IPS-18a (cell line): ENCODE results near the gene ATP13A2.

Source experiments
- H3K27ac ChIP-seq: one replicate; pipeline ENCODE4 v1.5.1; 2013; ENCODE audit warnings: low read length
- H3K27me3 ChIP-seq: one replicate; pipeline ENCODE4 v1.6.1; 2013; ENCODE audit warnings: mild to moderate bottlenecking, low read length; ENCODE audit not compliant: control insufficient read depth, insufficient read depth
- H3K36me3 ChIP-seq: one replicate; pipeline ENCODE4 v1.6.1; 2013; ENCODE audit warnings: low read depth, low read length; ENCODE audit not compliant: control insufficient read depth
- H3K4me1 ChIP-seq: one replicate; pipeline ENCODE4 v1.6.1; 2013; ENCODE audit warnings: low read depth, low read length; ENCODE audit not compliant: control insufficient read depth
- H3K4me3 ChIP-seq: one replicate; pipeline ENCODE4 v1.5.1; 2013; ENCODE audit warnings: low read length
- H3K9ac ChIP-seq: one replicate; pipeline ENCODE4 v1.6.1; 2013; ENCODE audit warnings: mild to moderate bottlenecking, low read length, moderate library complexity
- H3K9me3 ChIP-seq: one replicate; pipeline ENCODE4 v1.6.1; 2013; ENCODE audit warnings: low read depth, low read length; ENCODE audit not compliant: control insufficient read depth

The ATP13A2 gene

DNA sequence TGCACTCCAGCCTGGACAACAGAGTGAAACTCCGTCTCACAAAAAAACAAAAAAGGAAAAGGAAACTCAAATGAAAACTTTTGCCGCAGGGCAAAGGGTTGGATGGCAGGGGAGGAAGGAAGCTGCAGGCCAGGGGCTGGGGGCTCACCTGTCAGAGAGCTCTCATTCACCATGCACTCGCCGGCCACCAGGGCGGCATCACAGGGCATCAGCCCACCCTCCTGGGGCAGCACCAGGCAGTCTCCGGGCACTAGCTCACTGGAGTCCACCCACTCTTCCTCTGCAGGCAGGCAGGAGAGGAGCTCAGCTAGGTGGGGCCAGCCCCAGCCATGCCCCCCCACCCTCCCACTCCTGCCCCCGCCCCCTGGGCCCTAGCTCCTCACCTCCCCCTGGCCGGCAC lies 11.9 kb downstream of the ATP13A2 start:
- H3K36me3 ChIP-seq: peaks cover 29% of the 10 kb centered on the region
- H3K27me3 ChIP-seq: no peaks in the 10 kb centered on the region

DNA sequence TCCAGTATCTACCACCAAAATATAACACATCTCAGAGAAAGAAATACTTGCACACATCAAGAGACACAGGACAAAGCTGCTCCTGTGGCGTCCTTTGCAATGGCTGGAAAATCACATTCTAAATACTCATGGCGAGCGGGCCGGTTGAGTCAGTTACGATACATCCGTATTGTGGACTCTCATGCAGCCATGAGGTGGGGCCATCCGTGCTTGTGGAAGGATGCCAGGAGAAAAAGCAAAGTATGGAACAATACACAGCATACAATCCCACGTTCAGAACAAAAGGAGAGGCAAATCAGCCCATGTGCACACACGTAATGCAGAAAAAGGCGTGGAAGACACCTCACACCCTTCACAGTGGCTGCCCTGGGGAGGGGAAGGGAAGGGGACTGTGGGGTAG lies 13.1 kb downstream of the ATP13A2 start:
- Histone ChIP-seq H3K27ac (no peak overlapping the region), H3K9me3 (no peaks in the 10 kb centered on the region)

More for the DNA sequence above, 11.9 kb downstream of the ATP13A2 start:
- Histone ChIP-seq H3K9me3 (no peaks in the 10 kb centered on the region), H3K4me1 (no peaks in the 10 kb centered on the region), H3K9ac (no peak overlapping the region), H3K4me3 (no peak overlapping the region), H3K27ac (no peak overlapping the region)

DNA sequence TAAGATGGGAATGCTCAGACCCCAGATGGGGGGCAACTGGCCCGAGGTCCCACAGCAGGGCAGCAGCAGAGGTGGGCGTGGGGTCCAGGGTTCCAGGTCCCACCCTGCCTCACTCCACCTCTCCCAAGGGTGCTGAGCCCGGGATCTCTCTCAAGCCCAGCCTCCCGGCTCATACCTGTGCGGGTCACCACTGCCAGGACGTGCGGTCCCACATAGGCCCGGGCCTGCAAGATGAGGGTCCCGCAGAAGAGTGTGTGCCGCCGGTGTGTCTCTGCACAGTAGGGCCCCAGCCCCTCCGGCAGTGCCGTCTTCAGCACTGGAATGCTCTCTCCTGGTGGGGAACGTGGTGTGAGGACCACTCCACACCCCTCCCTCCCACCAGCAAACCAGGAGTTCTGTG lies 14.9 kb downstream of the ATP13A2 start:
- no peak overlapping the region for H3K9ac ChIP-seq

More for the DNA sequence above, 13.1 kb downstream of the ATP13A2 start:
- Histone ChIP-seq H3K27me3 (no peaks in the 10 kb centered on the region), H3K36me3 (peaks cover 19% of the 10 kb centered on the region), H3K9ac (no peak overlapping the region), H3K4me3 (no peak overlapping the region), H3K4me1 (no peaks in the 10 kb centered on the region)

GRCh38 chr1:16993521-16994038 lies 18.1 kb downstream of the ATP13A2 start:
- no peaks in the 10 kb centered on the region for H3K27me3 ChIP-seq
- H3K9me3 ChIP-seq: no peaks in the 10 kb centered on the region
- no peak overlapping the region for H3K4me3 ChIP-seq
- no peak overlapping the region for H3K9ac ChIP-seq
- H3K36me3 ChIP-seq: peaks cover 13% of the 10 kb centered on the region
- H3K27ac ChIP-seq: no peak overlapping the region
- H3K4me1 ChIP-seq: no peaks in the 10 kb centered on the region

More for the DNA sequence above, 14.9 kb downstream of the ATP13A2 start:
- Histone ChIP-seq H3K36me3 (peaks cover 13% of the 10 kb centered on the region), H3K27ac (no peak overlapping the region), H3K27me3 (no peaks in the 10 kb centered on the region), H3K4me1 (no peaks in the 10 kb centered on the region), H3K4me3 (no peak overlapping the region), H3K9me3 (no peaks in the 10 kb centered on the region)

DNA sequence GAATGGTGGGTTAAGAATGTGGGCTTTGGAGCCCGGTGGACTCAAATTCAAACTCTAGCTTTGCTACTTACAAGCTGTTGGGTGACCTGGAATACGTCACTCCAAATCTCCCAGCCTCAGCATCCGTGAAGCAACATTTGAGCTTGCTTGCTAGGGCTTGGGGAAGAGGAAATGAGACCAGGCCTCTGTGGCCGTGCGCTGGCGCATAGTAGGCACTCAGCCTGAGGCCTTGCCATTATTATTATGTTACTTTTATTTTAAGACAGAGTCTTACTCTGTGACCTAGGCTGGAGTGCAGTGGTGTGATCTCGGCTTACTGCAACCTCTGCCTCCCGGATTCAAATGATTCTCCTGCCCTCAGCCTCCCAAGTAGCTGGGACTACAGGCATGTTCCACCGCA lies 19.1 kb downstream of the ATP13A2 start:
- H3K27ac ChIP-seq: no peak overlapping the region
- H3K9me3 ChIP-seq: no peaks in the 10 kb centered on the region
- H3K36me3 ChIP-seq: peaks cover 6% of the 10 kb centered on the region
- H3K4me1 ChIP-seq: no peaks in the 10 kb centered on the region
- no peak overlapping the region for H3K9ac ChIP-seq
- H3K4me3 ChIP-seq: no peak overlapping the region
- no peaks in the 10 kb centered on the region for H3K27me3 ChIP-seq

GRCh38 chr1:16992102-16992501 lies 19.6 kb downstream of the ATP13A2 start:
- Histone ChIP-seq H3K36me3 (peaks cover 6% of the 10 kb centered on the region), H3K9ac (no peak overlapping the region), H3K27ac (no peak overlapping the region), H3K27me3 (no peaks in the 10 kb centered on the region), H3K4me1 (no peaks in the 10 kb centered on the region), H3K4me3 (no peak overlapping the region), H3K9me3 (no peaks in the 10 kb centered on the region)

- Histone ChIP-seq H3K27me3 (no peaks in the 10 kb centered on the region), H3K9ac (no peak overlapping the region), H3K36me3 (peaks cover 6% of the 10 kb centered on the region), H3K27ac (no peak overlapping the region), H3K4me3 (no peak overlapping the region), H3K9me3 (no peaks in the 10 kb centered on the region), H3K4me1 (no peaks in the 10 kb centered on the region)
Observed at GRCh38 chr1:16991571-16991970, 20.2 kb downstream of the ATP13A2 start.

DNA sequence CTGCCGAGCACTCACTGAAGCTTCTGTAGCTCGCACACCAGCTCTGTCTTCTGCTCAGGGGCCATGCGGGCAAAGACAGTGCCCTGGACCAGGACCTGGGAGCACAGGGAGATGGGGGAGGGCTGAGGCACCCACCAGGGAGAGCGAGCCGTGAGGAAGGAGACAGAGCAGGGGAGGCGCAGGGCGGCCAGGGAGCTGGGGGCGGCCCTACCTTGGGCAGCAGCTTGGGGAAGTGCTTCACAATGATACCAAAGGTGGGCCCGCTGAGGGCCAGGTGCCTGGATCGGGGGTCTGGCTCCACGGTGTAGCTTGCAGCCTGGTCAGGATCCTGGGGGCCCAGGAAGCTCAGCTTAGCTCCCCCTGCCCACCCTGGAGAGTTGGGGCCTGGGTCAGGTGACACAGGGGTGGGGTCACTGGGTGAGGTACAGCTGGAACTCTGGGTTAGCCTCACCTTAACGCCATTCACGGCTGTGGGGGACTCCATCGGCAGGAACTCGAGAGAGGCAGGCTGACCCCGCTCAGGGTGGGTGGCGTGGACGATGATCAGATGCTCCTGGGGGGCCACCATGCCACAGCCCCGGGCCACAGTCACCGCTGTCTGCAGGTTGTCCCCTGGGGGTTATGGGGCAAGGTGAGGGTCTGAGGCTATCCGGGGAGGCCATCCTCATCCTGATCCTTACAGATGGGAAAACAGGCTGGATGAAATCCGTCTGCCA lies 21.9 kb downstream of the ATP13A2 start:
- Histone ChIP-seq H3K4me1 (no peaks in the 10 kb centered on the region), H3K36me3 (peaks cover 9% of the 10 kb centered on the region), H3K27me3 (no peaks in the 10 kb centered on the region), H3K9me3 (no peaks in the 10 kb centered on the region), H3K9ac (no peak overlapping the region), H3K4me3 (no peak overlapping the region), H3K27ac (no peak overlapping the region)

DNA sequence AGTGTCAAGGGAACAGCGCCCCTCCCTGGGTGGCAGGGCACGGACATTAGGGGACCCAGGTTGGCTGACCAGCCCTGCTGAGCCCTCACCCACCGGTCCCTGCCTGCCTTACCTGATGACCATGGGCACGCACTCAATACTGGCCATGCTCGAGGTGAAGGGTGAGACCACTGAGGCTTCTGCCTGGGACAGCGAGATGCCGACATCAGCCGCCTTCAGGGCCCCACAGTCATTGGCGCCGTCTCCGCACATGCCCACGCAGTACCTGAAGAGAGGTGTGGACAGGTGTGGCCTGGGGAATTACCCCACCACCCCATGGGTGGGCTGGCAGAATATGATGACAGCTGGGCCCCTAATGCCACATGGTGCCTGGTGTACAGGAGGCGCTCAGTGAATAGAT lies 23.5 kb downstream of the ATP13A2 start:
- H3K4me1 ChIP-seq: no peaks in the 10 kb centered on the region
- H3K4me3 ChIP-seq: no peak overlapping the region
- no peak overlapping the region for H3K27ac ChIP-seq
- H3K36me3 ChIP-seq: peaks cover 9% of the 10 kb centered on the region
- no peaks in the 10 kb centered on the region for H3K27me3 ChIP-seq
- no peaks in the 10 kb centered on the region for H3K9me3 ChIP-seq
- H3K9ac ChIP-seq: no peak overlapping the region

DNA sequence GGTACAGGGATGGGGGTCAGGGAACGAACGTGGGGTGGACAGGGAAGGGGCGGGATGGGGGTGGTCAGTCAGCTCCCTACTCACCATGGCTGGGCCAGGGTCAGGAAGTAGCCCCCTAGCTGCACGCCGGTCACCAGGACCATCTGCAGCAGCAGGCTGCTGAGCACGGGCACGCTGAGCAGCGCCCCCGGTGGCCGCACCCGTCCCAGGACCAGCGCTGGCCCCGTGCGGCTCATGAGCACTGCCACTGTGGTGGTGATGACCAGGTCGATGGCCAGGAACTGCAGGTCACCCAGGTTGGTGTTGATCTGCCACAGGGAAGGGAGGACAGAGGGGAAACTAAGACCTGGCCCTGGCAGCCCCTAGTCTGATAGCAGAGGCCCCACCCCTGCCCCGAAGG lies 24.8 kb downstream of the ATP13A2 start:
- no peaks in the 10 kb centered on the region for H3K9me3 ChIP-seq
- H3K27me3 ChIP-seq: no peaks in the 10 kb centered on the region
- no peaks in the 10 kb centered on the region for H3K4me1 ChIP-seq
- H3K36me3 ChIP-seq: peaks cover 9% of the 10 kb centered on the region
- no peak overlapping the region for H3K4me3 ChIP-seq
- no peak overlapping the region for H3K27ac ChIP-seq
- no peak overlapping the region for H3K9ac ChIP-seq

- H3K36me3 ChIP-seq: peaks cover 9% of the 10 kb centered on the region
- H3K4me3 ChIP-seq: no peak overlapping the region
- H3K27ac ChIP-seq: no peak overlapping the region
- no peaks in the 10 kb centered on the region for H3K9me3 ChIP-seq
- H3K27me3 ChIP-seq: no peaks in the 10 kb centered on the region
- H3K9ac ChIP-seq: no peak overlapping the region
- H3K4me1 ChIP-seq: no peaks in the 10 kb centered on the region
Observed at GRCh38 chr1:16986560-16986959, 25.2 kb downstream of the ATP13A2 start.

- Histone ChIP-seq H3K36me3 (peaks cover 9% of the 10 kb centered on the region), H3K9ac (no peak overlapping the region), H3K27me3 (peaks cover under 1% of the 10 kb centered on the region), H3K9me3 (no peaks in the 10 kb centered on the region), H3K27ac (no peak overlapping the region), H3K4me1 (no peaks in the 10 kb centered on the region), H3K4me3 (no peak overlapping the region)
Observed at GRCh38 chr1:16986113-16986512, 25.6 kb downstream of the ATP13A2 start.
